KMS-11 (cell line): Measurements from ENCODE around the gene KIF1A.

Experiments
- H2AFZ ChIP-seq: fragments of 200-600 bp; sonication (generic); 2 replicates; pipeline ENCODE4 v1.6.1; 2016; ENCODE audit warnings: antibody characterized with exemption, mixed run types, low read depth
- H3K27ac ChIP-seq: fragments of 200-600 bp; sonication (generic); 2 replicates; pipeline ENCODE4 v1.6.1; 2016; ENCODE audit warnings: mild to moderate bottlenecking, mixed run types
- H3K27me3 ChIP-seq: fragments of 200-600 bp; sonication (generic); 2 replicates; pipeline ENCODE4 v1.6.1; 2017; ENCODE audit warnings: mild to moderate bottlenecking, low read depth, mixed run types, moderate library complexity; ENCODE audit not compliant: insufficient read depth
- H3K36me3 ChIP-seq: fragments of 200-600 bp; sonication (generic); 2 replicates; pipeline ENCODE4 v1.6.1; 2017; ENCODE audit warnings: mild to moderate bottlenecking, mixed run types; ENCODE audit not compliant: insufficient read depth
- H3K4me1 ChIP-seq: fragments of 200-600 bp; sonication (generic); 2 replicates; pipeline ENCODE4 v1.6.1; 2016; ENCODE audit warnings: mild to moderate bottlenecking, low read depth, mixed run types; ENCODE audit not compliant: poor library complexity, severe bottlenecking
- H3K4me2 ChIP-seq: fragments of 200-600 bp; sonication (generic); 2 replicates; pipeline ENCODE4 v1.7.0; 2016; ENCODE audit warnings: mild to moderate bottlenecking, mixed run types
- H3K4me3 ChIP-seq: fragments of 200-600 bp; sonication (generic); IDR thresholded peaks from 2 replicates; pipeline ENCODE4 v1.6.1; 2017; ENCODE audit warnings: low read depth, low read length, mixed read lengths; ENCODE audit not compliant: insufficient read depth
- H3K79me2 ChIP-seq: fragments of 200-600 bp; sonication (generic); 2 replicates; pipeline ENCODE4 v1.6.1; 2016; ENCODE audit warnings: low read depth, mixed run types; ENCODE audit not compliant: insufficient read depth
- H3K9ac ChIP-seq: fragments of 200-600 bp; sonication (generic); 2 replicates; pipeline ENCODE4 v1.6.1; 2016; ENCODE audit warnings: mild to moderate bottlenecking, mixed run types
- H4K20me1 ChIP-seq: fragments of 200-600 bp; sonication (generic); 2 replicates; pipeline ENCODE4 v1.6.1; 2016; ENCODE audit warnings: mild to moderate bottlenecking, mixed run types; ENCODE audit not compliant: insufficient read depth
- TF ChIP-seq, protein P1 (sequence below): fragments of 200-600 bp; sonication (generic); conservative IDR thresholded peaks from 2 replicates; pipeline ENCODE4 v1.6.1; 2017; ENCODE audit warnings: low read depth, mild to moderate bottlenecking, antibody characterized with exemption, low read length, moderate library complexity, mixed read lengths

KIF1A gene

GRCh38 chr2:240714747-240715725 lies 105.0 kb downstream of the KIF1A start:
- no peak overlapping the region for H2AFZ ChIP-seq
- H3K4me2 ChIP-seq = no peak overlapping the region
- no peaks in the 10 kb centered on the region for H3K79me2 ChIP-seq
- TF ChIP-seq, protein P1, sequence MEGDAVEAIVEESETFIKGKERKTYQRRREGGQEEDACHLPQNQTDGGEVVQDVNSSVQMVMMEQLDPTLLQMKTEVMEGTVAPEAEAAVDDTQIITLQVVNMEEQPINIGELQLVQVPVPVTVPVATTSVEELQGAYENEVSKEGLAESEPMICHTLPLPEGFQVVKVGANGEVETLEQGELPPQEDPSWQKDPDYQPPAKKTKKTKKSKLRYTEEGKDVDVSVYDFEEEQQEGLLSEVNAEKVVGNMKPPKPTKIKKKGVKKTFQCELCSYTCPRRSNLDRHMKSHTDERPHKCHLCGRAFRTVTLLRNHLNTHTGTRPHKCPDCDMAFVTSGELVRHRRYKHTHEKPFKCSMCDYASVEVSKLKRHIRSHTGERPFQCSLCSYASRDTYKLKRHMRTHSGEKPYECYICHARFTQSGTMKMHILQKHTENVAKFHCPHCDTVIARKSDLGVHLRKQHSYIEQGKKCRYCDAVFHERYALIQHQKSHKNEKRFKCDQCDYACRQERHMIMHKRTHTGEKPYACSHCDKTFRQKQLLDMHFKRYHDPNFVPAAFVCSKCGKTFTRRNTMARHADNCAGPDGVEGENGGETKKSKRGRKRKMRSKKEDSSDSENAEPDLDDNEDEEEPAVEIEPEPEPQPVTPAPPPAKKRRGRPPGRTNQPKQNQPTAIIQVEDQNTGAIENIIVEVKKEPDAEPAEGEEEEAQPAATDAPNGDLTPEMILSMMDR = no peak
- H3K4me3 ChIP-seq = no peak overlapping the region
- no peak overlapping the region for H3K9ac ChIP-seq
- H3K36me3 ChIP-seq = no peaks in the 10 kb centered on the region
- H4K20me1 ChIP-seq = no peaks in the 10 kb centered on the region
- no peak overlapping the region for H3K27ac ChIP-seq
- no peaks in the 10 kb centered on the region for H3K4me1 ChIP-seq
- H3K27me3 ChIP-seq = peaks cover 34% of the 10 kb centered on the region

DNA sequence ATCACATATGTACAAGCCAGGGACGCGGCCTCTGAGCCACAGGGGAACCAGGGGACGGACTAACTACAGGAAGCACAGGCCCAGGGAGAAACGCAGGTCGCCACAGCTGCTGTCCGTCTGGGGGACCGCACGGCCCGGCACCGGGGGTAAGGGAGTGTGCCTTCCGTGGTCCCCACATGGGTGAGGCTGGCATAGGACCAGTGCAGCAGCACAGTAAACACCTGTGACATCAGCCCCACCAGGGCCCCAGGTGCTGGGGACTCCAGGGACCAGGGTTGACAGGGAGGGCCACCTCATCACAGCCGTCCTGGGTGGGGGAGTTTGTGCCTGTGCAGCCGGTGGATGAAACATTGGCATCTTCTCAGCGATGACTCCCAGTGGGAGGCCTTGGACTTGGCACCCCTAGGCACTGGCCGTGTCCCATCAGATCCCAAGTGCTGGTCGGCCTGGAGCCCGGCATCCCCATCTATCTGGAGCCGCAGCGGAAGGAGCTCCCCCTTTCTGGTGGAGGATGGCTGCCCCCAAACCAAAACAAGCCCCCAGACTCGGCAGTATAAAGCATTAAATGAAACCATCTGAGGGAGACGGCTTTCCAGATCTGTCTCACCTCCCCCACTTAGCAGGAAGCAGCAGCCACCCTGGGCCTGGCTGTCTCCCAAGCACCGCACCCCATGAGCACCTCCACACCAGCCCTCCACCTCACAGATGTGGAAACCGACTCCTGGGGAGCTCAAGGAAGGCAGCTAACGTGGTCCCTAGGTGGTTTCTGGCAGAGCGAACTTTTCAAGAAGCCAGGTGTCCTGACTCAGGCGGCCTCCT lies 105.9 kb downstream of the KIF1A start:
- peaks cover 41% of the 10 kb centered on the region for H3K27me3 ChIP-seq
- TF ChIP-seq, protein P1 = no peak

DNA sequence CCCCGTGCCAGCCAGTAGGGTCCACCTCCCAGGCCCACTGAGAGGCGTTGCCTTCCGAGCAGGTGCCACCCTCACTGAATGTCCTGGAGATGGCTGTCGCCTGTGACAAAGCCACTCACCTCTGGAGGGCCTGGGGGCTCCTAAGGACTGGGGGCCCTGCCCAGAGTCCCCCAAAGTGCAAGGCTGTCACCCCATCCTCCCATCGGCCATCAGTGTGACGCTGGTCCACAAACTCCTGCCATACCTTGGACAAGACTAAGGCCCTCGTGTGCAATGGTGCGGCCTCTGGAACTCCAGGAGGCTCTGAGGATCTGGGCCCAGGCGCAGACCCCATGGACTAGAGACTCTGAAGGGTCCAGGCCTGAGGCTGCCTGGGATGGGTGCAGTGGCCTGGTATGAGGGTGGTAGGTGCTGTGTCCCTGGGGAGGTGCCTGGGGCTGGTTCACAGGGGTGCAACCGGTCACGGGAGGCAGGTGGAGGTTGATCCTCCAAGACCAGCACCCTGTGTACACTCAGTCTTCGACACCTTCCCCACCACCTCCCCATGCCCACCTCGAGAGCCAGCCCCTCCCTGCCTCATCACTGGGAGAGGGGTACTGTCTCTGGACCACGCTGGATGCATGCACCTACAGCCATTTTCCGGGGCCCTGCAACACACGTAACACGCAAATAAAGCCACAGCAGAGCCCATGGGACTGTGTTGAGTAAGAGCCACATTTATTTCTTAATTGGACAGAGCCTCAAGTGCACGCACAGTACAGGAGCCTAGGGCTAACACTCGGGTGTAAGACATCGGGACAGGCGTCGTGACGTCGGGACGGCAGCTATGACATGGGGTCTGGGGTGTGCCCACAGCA lies 106.7 kb downstream of the KIF1A start:
- Histone ChIP-seq H3K27ac (no peak overlapping the region), H3K4me2 (no peak overlapping the region)

More for the DNA sequence above, 105.9 kb downstream of the KIF1A start:
- H3K36me3 ChIP-seq = no peaks in the 10 kb centered on the region
- H3K4me3 ChIP-seq = no peak overlapping the region
- H2AFZ ChIP-seq = no peak overlapping the region
- no peak overlapping the region for H3K4me2 ChIP-seq
- H3K79me2 ChIP-seq = no peaks in the 10 kb centered on the region
- no peaks in the 10 kb centered on the region for H4K20me1 ChIP-seq
- H3K27ac ChIP-seq = no peak overlapping the region
- H3K9ac ChIP-seq = no peak overlapping the region
- H3K4me1 ChIP-seq = no peaks in the 10 kb centered on the region

More for the DNA sequence above, 106.7 kb downstream of the KIF1A start:
- Histone ChIP-seq H3K79me2 (no peaks in the 10 kb centered on the region), H4K20me1 (no peaks in the 10 kb centered on the region), H3K9ac (no peak overlapping the region), H3K4me1 (no peaks in the 10 kb centered on the region), H3K4me3 (no peak overlapping the region), H3K36me3 (no peaks in the 10 kb centered on the region), H3K27me3 (peaks cover 44% of the 10 kb centered on the region), H2AFZ (no peak overlapping the region)
- TF ChIP-seq, protein P1 = no peak
